ENCODE measurements around the gene CALML4.

DNA sequence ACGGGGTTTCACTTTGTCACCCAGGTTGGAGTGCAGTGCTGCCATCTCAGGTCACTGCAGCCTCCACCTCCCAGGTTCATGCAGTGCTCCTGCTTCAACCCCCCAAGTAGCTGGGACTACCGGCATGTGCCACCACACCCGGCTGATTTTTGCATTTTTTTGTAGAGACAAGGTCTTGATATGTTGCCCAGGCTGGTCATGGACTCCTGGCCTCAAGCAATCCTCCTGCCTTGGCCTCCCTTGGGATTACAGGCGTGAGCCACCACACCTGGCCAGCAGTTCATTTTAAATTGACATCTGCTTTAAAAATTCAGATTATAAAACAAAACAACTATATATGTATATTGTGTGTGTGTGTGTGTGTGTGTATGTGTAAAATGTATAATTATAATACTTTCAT lies 38.3 kb downstream of the CALML4 start:
- TF ChIP-seq CTCF (IDR thresholded peaks at IDR 0.05) (no peak), POLR2AphosphoS5 (IDR thresholded peaks at IDR 0.05) (no peak)

All from prostate gland (tissue), 2 donors.